Activated naive CD8-positive, alpha-beta T cell treated with anti-CD3 and anti-CD28 coated beads for 36 hours (primary cell): ENCODE data around the gene MPRIP. TPM values are rescaled to one million over a fixed set of nuclear protein-coding genes. Genes with fewer than 3 reads are reported as not detected.

Experiments used
- DNase-seq: peaks from one replicate; pipeline ENCODE4 v3.0.0; 2021
- H3K27ac Mint-ChIP-seq: one replicate; pipeline ENCODE4 v1.8.0; 2022; ENCODE audit warnings: mild to moderate bottlenecking, moderate library complexity, mixed read lengths
- H3K27me3 Mint-ChIP-seq: one replicate; pipeline ENCODE4 v1.8.0; 2022; ENCODE audit warnings: mild to moderate bottlenecking, mixed read lengths
- H3K36me3 Mint-ChIP-seq: one replicate; pipeline ENCODE4 v1.8.0; 2021; ENCODE audit warnings: mild to moderate bottlenecking, mixed read lengths
- H3K4me1 Mint-ChIP-seq: one replicate; pipeline ENCODE4 v1.8.0; 2021; ENCODE audit warnings: mixed read lengths
- H3K4me3 Mint-ChIP-seq: one replicate; pipeline ENCODE4 v1.8.0; 2022; ENCODE audit warnings: mild to moderate bottlenecking, moderate library complexity, mixed read lengths
- H3K9me3 Mint-ChIP-seq: one replicate; pipeline ENCODE4 v1.8.0; 2022; ENCODE audit warnings: mixed read lengths
- total RNA-seq, 2 experiments: library from RNA; stranded (reverse); gene quantifications; one replicate each; pipeline ENCODE4 v1.2.3, GENCODE V29; 2021

The MPRIP gene
- total RNA-seq, 2 experiments from 2014 or later: 130 to 143 TPM

- no peak for DNase-seq
Observed at GRCh38 chr17:17104494-17104893, 62.2 kb downstream of the MPRIP start.

GRCh38 chr17:17105976-17106375 is 63.7 kb downstream of the MPRIP start:
- Mint-ChIP-seq H3K36me3 (no peaks in the 10 kb centered on the region), H3K9me3 (no peaks in the 10 kb centered on the region), H3K4me1 (peaks cover 44% of the 10 kb centered on the region), H3K27me3 (no peaks in the 10 kb centered on the region), H3K27ac (no peak overlapping the region), H3K4me3 (no peak overlapping the region)
- no peak for DNase-seq

More at GRCh38 chr17:17104494-17104893, 62.2 kb downstream of the MPRIP start:
- Mint-ChIP-seq H3K27me3 (no peaks in the 10 kb centered on the region), H3K9me3 (no peaks in the 10 kb centered on the region), H3K4me3 (no peak overlapping the region), H3K4me1 (peaks cover 30% of the 10 kb centered on the region), H3K36me3 (no peaks in the 10 kb centered on the region), H3K27ac (no peak overlapping the region)

- Mint-ChIP-seq H3K4me1 (peaks cover 47% of the 10 kb centered on the region), H3K4me3 (no peak overlapping the region), H3K27ac (no peak overlapping the region), H3K27me3 (no peaks in the 10 kb centered on the region), H3K36me3 (no peaks in the 10 kb centered on the region), H3K9me3 (no peaks in the 10 kb centered on the region)
- no peak for DNase-seq
Observed at GRCh38 chr17:17106756-17107155, 64.5 kb downstream of the MPRIP start.

- no peaks in the 10 kb centered on the region for H3K27me3 Mint-ChIP-seq
- no peak overlapping the region for H3K27ac Mint-ChIP-seq
- H3K9me3 Mint-ChIP-seq: no peaks in the 10 kb centered on the region
- no peak overlapping the region for H3K4me3 Mint-ChIP-seq
- H3K4me1 Mint-ChIP-seq: peaks cover 47% of the 10 kb centered on the region
- H3K36me3 Mint-ChIP-seq: no peaks in the 10 kb centered on the region
- DNase-seq: no peak
Observed at GRCh38 chr17:17107281-17107680, 65.0 kb downstream of the MPRIP start.

GRCh38 chr17:17107891-17108431 is 65.7 kb downstream of the MPRIP start:
- Mint-ChIP-seq H3K4me1 (peaks cover 47% of the 10 kb centered on the region), H3K36me3 (no peaks in the 10 kb centered on the region), H3K4me3 (no peak overlapping the region), H3K27ac (peak overlapping the region; percentile 25), H3K27me3 (no peaks in the 10 kb centered on the region), H3K9me3 (no peaks in the 10 kb centered on the region)
- no peak for DNase-seq

GRCh38 chr17:17108451-17109049 is 66.3 kb downstream of the MPRIP start:
- no peak overlapping the region for H3K4me3 Mint-ChIP-seq
- no peaks in the 10 kb centered on the region for H3K9me3 Mint-ChIP-seq
- DNase-seq: no peak
- peak overlapping the region; percentile 62 for H3K27ac Mint-ChIP-seq
- peaks cover 47% of the 10 kb centered on the region for H3K4me1 Mint-ChIP-seq
- H3K27me3 Mint-ChIP-seq: no peaks in the 10 kb centered on the region
- no peaks in the 10 kb centered on the region for H3K36me3 Mint-ChIP-seq

- Mint-ChIP-seq H3K27ac (peak overlapping the region; percentile 6), H3K9me3 (no peaks in the 10 kb centered on the region), H3K4me3 (no peak overlapping the region), H3K27me3 (no peaks in the 10 kb centered on the region), H3K4me1 (peaks cover 50% of the 10 kb centered on the region), H3K36me3 (no peaks in the 10 kb centered on the region)
- DNase-seq: no peak
Observed at GRCh38 chr17:17109256-17109655, 67.0 kb downstream of the MPRIP start.

- H3K36me3 Mint-ChIP-seq: no peaks in the 10 kb centered on the region
- no peak for DNase-seq
- no peak overlapping the region for H3K4me3 Mint-ChIP-seq
- H3K4me1 Mint-ChIP-seq: peaks cover 54% of the 10 kb centered on the region
- H3K27ac Mint-ChIP-seq: peak overlapping the region; percentile 1
- H3K27me3 Mint-ChIP-seq: no peaks in the 10 kb centered on the region
- H3K9me3 Mint-ChIP-seq: no peaks in the 10 kb centered on the region
Observed at GRCh38 chr17:17109907-17110306, 67.7 kb downstream of the MPRIP start.

- Mint-ChIP-seq H3K36me3 (no peaks in the 10 kb centered on the region), H3K27ac (no peak overlapping the region), H3K27me3 (no peaks in the 10 kb centered on the region), H3K4me1 (peaks cover 60% of the 10 kb centered on the region), H3K9me3 (no peaks in the 10 kb centered on the region), H3K4me3 (no peak overlapping the region)
- DNase-seq: no peak
Observed at GRCh38 chr17:17110520-17110919, 68.3 kb downstream of the MPRIP start.

- no peak for DNase-seq
- Mint-ChIP-seq H3K27me3 (no peaks in the 10 kb centered on the region), H3K4me3 (no peak overlapping the region), H3K36me3 (no peaks in the 10 kb centered on the region), H3K27ac (no peak overlapping the region), H3K4me1 (peaks cover 65% of the 10 kb centered on the region), H3K9me3 (no peaks in the 10 kb centered on the region)
Observed at GRCh38 chr17:17111401-17112393, 69.4 kb downstream of the MPRIP start.

GRCh38 chr17:17112628-17113200 is 70.5 kb downstream of the MPRIP start:
- Mint-ChIP-seq H3K36me3 (no peaks in the 10 kb centered on the region), H3K9me3 (no peaks in the 10 kb centered on the region), H3K4me3 (no peak overlapping the region), H3K4me1 (peaks cover 66% of the 10 kb centered on the region), H3K27ac (no peak overlapping the region), H3K27me3 (no peaks in the 10 kb centered on the region)
- no peak for DNase-seq

- H3K9me3 Mint-ChIP-seq: no peaks in the 10 kb centered on the region
- H3K27ac Mint-ChIP-seq: no peak overlapping the region
- H3K36me3 Mint-ChIP-seq: no peaks in the 10 kb centered on the region
- peak; percentile 33 for DNase-seq
- no peaks in the 10 kb centered on the region for H3K27me3 Mint-ChIP-seq
- H3K4me3 Mint-ChIP-seq: no peak overlapping the region
- H3K4me1 Mint-ChIP-seq: peaks cover 63% of the 10 kb centered on the region
Observed at GRCh38 chr17:17114592-17115225, 72.5 kb downstream of the MPRIP start.

- Mint-ChIP-seq H3K9me3 (no peaks in the 10 kb centered on the region), H3K4me3 (no peak overlapping the region), H3K36me3 (no peaks in the 10 kb centered on the region), H3K27ac (no peak overlapping the region), H3K27me3 (no peaks in the 10 kb centered on the region), H3K4me1 (peaks cover 61% of the 10 kb centered on the region)
- no peak for DNase-seq
Observed at GRCh38 chr17:17115620-17116019, 73.4 kb downstream of the MPRIP start.

- H3K9me3 Mint-ChIP-seq: no peaks in the 10 kb centered on the region
- H3K4me3 Mint-ChIP-seq: no peak overlapping the region
- no peak for DNase-seq
- no peaks in the 10 kb centered on the region for H3K27me3 Mint-ChIP-seq
- H3K27ac Mint-ChIP-seq: no peak overlapping the region
- no peaks in the 10 kb centered on the region for H3K36me3 Mint-ChIP-seq
- H3K4me1 Mint-ChIP-seq: peaks cover 61% of the 10 kb centered on the region
Observed at GRCh38 chr17:17116406-17116805, 74.1 kb downstream of the MPRIP start.

- no peak for DNase-seq
- Mint-ChIP-seq H3K4me3 (no peak overlapping the region), H3K4me1 (peaks cover 65% of the 10 kb centered on the region), H3K27me3 (no peaks in the 10 kb centered on the region), H3K27ac (no peak overlapping the region), H3K9me3 (no peaks in the 10 kb centered on the region), H3K36me3 (no peaks in the 10 kb centered on the region)
Observed at GRCh38 chr17:17117923-17118322, 75.7 kb downstream of the MPRIP start.
